Keratinocyte (primary cell): Measurements from ENCODE around the gene CLECL1. TPM values are rescaled to one million over a fixed set of nuclear protein-coding genes. Genes with fewer than 3 reads are reported as not detected.
"Not testable (repeated sequence)": the region's sequence is repeated elsewhere in the genome, so short reads cannot be mapped to it uniquely, and the experiment has no call there.

Experiments used
- DNase-seq: peaks from one replicate; pipeline ENCODE4 v3.0.0-alpha.2; 2011; ENCODE audit warnings: low read depth, missing footprints, low spot score
- FAIRE-seq: peaks from 2 replicates; lab custom pipeline; 2011; peaks lifted over from hg19 to GRCh38; lab: Jason Lieb, UNC
- H2AFZ ChIP-seq: 2 replicates; pipeline ENCODE4 v1.6.0; 2012; ENCODE audit warnings: low read length, control low read depth, inconsistent platforms; ENCODE audit not compliant: control insufficient read depth
- H3K27ac ChIP-seq: 2 replicates; pipeline ENCODE4 v1.5.1; 2011; ENCODE audit warnings: low read length; ENCODE audit not compliant: control insufficient read depth, insufficient read depth
- H3K27me3 ChIP-seq: 3 replicates; pipeline ENCODE4 v1.6.0; 2011; ENCODE audit warnings: low read length; ENCODE audit not compliant: control insufficient read depth, insufficient read depth; ENCODE audit errors: extremely low read depth
- H3K36me3 ChIP-seq, 2 experiments: 2 replicates in 1 of 2; 3 replicates in 1 of 2; pipeline ENCODE4 v1.5.1; 2011; ENCODE audit warnings: low read length in 2 of 2, mild to moderate bottlenecking in 1 of 2; ENCODE audit not compliant: control insufficient read depth in 2 of 2, insufficient read depth in 2 of 2; ENCODE audit errors: extremely low read depth in 1 of 2
- H3K4me1 ChIP-seq: 3 replicates; pipeline ENCODE4 v1.5.1; 2011; ENCODE audit warnings: low read length; ENCODE audit not compliant: control insufficient read depth, insufficient read depth; ENCODE audit errors: extremely low read depth
- H3K4me2 ChIP-seq: 3 replicates; pipeline ENCODE4 v1.6.0; 2011; ENCODE audit warnings: low read depth, low read length; ENCODE audit not compliant: control insufficient read depth, insufficient read depth; ENCODE audit errors: extremely low read depth
- H3K4me3 ChIP-seq, 3 experiments: fragments of 200-600 bp in 1 of 3; sonication (generic) in 1 of 3; 2 replicates in 2 of 3; 3 replicates in 1 of 3; pipeline ENCODE4 v1.5.1; 2011 to 2016; ENCODE audit warnings: low read length in 3 of 3, mild to moderate bottlenecking in 3 of 3, control low read depth in 2 of 3, inconsistent platforms in 1 of 3, low read depth in 1 of 3, mixed read lengths in 1 of 3, mixed run types in 1 of 3, moderate library complexity in 1 of 3; ENCODE audit not compliant: control insufficient read depth in 2 of 3, insufficient read depth in 2 of 3; ENCODE audit errors: extremely low read depth in 1 of 3
- H3K79me2 ChIP-seq: 2 replicates; pipeline ENCODE4 v1.6.0; 2012; ENCODE audit warnings: low read length; ENCODE audit not compliant: control insufficient read depth, insufficient read depth
- H3K9ac ChIP-seq: 3 replicates; pipeline ENCODE4 v1.6.0; 2011; ENCODE audit warnings: low read length; ENCODE audit not compliant: control insufficient read depth, insufficient read depth; ENCODE audit errors: extremely low read depth
- H3K9me1 ChIP-seq: 3 replicates; pipeline ENCODE4 v1.6.0; 2011; ENCODE audit warnings: low read length; ENCODE audit not compliant: control insufficient read depth, insufficient read depth; ENCODE audit errors: extremely low read depth
- H3K9me3 ChIP-seq: 2 replicates; pipeline ENCODE4 v1.5.1; 2012; ENCODE audit warnings: low read depth, low read length; ENCODE audit not compliant: control insufficient read depth
- H4K20me1 ChIP-seq: 3 replicates; pipeline ENCODE4 v1.6.0; 2011; ENCODE audit warnings: low read length; ENCODE audit not compliant: control insufficient read depth, insufficient read depth; ENCODE audit errors: extremely low read depth
- CTCF ChIP-seq, 3 experiments: IDR thresholded peaks in 1 of 3; conservative IDR thresholded peaks in 1 of 3; optimal IDR thresholded peaks in 1 of 3; 2 replicates in 2 of 3; 3 replicates in 1 of 3; pipeline versions ENCODE3 to v1.5.1; 2011; ENCODE audit warnings: low read length in 3 of 3, mild to moderate bottlenecking in 3 of 3, moderate library complexity in 2 of 3, control low read depth in 1 of 3, inconsistent platforms in 1 of 3; ENCODE audit not compliant: insufficient read depth in 2 of 3; ENCODE audit errors: extremely low read depth in 1 of 3
- EZH2 ChIP-seq: IDR thresholded peaks from one replicate; pipeline ENCODE4 v1.6.1; 2012; ENCODE audit warnings: inconsistent platforms, mild to moderate bottlenecking, low read length, moderate library complexity
- dilution Hi-C: fragments of 300-500 bp; cut with MboI; formaldehyde crosslinking; loops from one replicate; pipeline ENCODE4 v1.7.0; 2020; ENCODE audit warnings: low sequenced_read_pairs; ENCODE audit not compliant: extremely low pct_ligation_motif_present
- polyA plus RNA-seq, 5 experiments: library from polyadenylated mRNA; depleted of rRNA in 3 of 5; stranded (reverse) in 3 of 5; stranded (forward) in 1 of 5; unstranded in 1 of 5; fragments of >200 nt; gene quantifications; 1 replicate in 1 of 5; 2 replicates in 3 of 5; 3 replicates in 1 of 5; pipeline versions ENCODE4 v1.2.1 to v1.2.3, GENCODE V29; 2011 to 2012; ENCODE audit warnings: missing spikeins in 2 of 5, low read depth in 1 of 5, low replicate concordance in 1 of 5

The CLECL1 gene
- polyA plus RNA-seq, 1 donor (not counting 4 experiments of a cell fraction or from before 2014, with no cell fraction given): not detected

- FAIRE-seq: no peak
- H3K36me3 ChIP-seq: no peaks in the 10 kb centered on the region
- no peaks in the 10 kb centered on the region for H3K9me1 ChIP-seq
- H3K79me2 ChIP-seq: no peaks in the 10 kb centered on the region
- H3K9me3 ChIP-seq: no peaks in the 10 kb centered on the region
- H2AFZ ChIP-seq: no peak overlapping the region
- H3K4me1 ChIP-seq: no peaks in the 10 kb centered on the region
- dilution Hi-C loops: no loop called here
- H3K9ac ChIP-seq: no peak overlapping the region
- TF ChIP-seq CTCF (optimal IDR thresholded peaks at IDR 0.05 in 1 of 3, IDR thresholded peaks at IDR 0.05 in 1 of 3, conservative IDR thresholded peaks at IDR 0.05 in 1 of 3; ENCODE audit: extremely low read depth in 1 of 3, insufficient read depth in 2 of 3, low read length in 3 of 3) (no peak), EZH2 (no peak)
- no peak overlapping the region for H3K4me2 ChIP-seq
- no peaks in the 10 kb centered on the region for H3K27me3 ChIP-seq
- H4K20me1 ChIP-seq: no peaks in the 10 kb centered on the region
- no peak overlapping the region for H3K4me3 ChIP-seq
- DNase-seq: no peak
- no peak overlapping the region for H3K27ac ChIP-seq
Observed at GRCh38 chr12:9697619-9698018, 35.3 kb downstream of the CLECL1 start.

DNA sequence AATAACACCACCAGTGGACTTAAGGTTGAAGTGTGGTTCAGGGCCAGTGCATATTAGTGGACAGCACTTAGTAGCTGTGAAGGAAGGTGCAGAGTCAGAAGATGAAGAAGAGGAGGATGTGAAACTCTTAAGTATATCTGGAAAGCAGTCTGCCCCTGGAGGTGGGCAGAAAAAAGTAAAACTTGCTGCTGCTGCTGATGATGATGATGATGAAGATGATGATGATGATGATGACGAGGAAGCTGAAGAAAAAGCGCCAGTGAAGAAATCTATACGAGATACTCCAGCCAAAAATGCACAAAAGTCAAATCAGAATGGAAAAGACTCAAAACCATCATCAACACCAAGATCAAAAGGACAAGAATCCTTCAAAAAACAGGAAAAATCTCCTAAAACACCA is 37.2 kb downstream of the CLECL1 start:
- H3K4me3 ChIP-seq, FAIRE-seq, H3K4me1 ChIP-seq, H3K79me2 ChIP-seq, H3K9ac ChIP-seq, H3K27me3 ChIP-seq, H3K9me3 ChIP-seq, H3K9me1 ChIP-seq, DNase-seq, H3K4me2 ChIP-seq, dilution Hi-C loops, H4K20me1 ChIP-seq, H2AFZ ChIP-seq, H3K27ac ChIP-seq, H3K36me3 ChIP-seq: not testable (repeated sequence)

DNA sequence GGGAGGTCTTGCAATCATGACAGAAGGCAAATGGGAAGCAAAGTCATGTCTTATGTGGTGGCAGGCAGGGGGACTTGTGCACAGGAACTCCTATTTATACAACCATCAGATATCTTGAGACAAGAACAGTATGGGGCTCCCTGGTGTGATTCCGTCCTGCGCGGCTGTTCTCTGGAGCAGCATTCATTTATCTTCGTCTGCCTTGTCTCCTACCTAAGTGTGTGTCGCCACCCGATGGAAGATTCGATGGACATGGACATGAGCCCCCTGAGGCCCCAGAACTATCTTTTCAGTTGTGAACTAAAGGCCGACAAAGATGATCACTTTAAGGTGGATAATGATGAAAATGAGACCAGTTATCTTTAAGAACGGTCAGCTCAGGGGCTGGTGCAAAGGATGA is 37.7 kb downstream of the CLECL1 start:
- H3K4me2 ChIP-seq, DNase-seq, H3K79me2 ChIP-seq, H3K4me3 ChIP-seq, H3K27me3 ChIP-seq, H3K27ac ChIP-seq, H3K36me3 ChIP-seq, H3K4me1 ChIP-seq, FAIRE-seq, H3K9ac ChIP-seq, dilution Hi-C loops, H3K9me1 ChIP-seq, H3K9me3 ChIP-seq, H2AFZ ChIP-seq, H4K20me1 ChIP-seq: not testable (repeated sequence)
